ENCODE results near the gene SLC7A10. TPM values are rescaled to one million over a fixed set of nuclear protein-coding genes. Genes with fewer than 3 reads are reported as not detected.
"Not testable (repeated sequence)": the region's sequence is repeated elsewhere in the genome, so short reads cannot be mapped to it uniquely, and the experiment has no call there.

SLC7A10 gene
- total and polyA plus RNA-seq, 5 donors from 2014 or later, result 0.15 to 0.19 TPM; not detected in 3

DNA sequence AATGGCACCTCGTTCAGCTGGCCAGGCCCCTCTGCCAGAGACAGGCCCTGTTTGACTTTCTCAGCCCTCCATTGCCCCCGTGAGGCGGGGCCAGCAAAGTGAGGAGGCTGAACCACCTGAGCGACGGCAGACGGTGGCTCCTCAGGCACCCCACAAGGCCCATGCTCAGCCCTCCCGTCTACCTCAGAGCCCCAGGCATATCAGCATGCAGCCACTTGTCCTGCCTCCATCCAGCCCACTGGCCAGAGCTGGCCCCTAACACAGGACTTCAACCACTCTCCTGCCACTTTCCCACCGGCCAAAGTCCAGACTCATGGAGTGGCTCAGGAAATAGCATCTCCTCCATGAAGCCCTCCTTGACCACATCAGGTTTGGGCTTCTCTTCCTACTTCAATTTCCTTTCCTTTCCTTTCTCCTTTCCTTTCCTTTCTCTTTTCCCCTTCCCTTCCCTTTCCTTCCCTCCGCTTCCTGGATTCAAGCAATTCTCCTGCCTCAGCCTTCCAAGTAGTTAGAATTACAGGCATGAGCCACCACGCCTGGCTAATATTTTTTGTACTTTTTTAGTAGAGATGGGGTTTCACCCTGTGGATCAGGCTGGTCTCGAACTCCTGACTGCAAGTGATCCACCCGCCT is 9.3 kb downstream of the SLC7A10 start:
- Histone ChIP-seq H3K27me3 (ENCODE audit: control insufficient read depth, insufficient read depth, low read length) (no peaks in the 10 kb centered on the region), H3K4me1 (ENCODE audit: control insufficient read depth, insufficient read depth, low read length, poor library complexity, severe bottlenecking) (no peaks in the 10 kb centered on the region), H3K27ac (ENCODE audit: insufficient read depth, low read length, poor library complexity, severe bottlenecking) (no peak overlapping the region), H3K4me3 (ENCODE audit: low read depth, low read length) (no peak overlapping the region), H3K36me3 (ENCODE audit: control insufficient read depth, insufficient read depth, low read length) (no peaks in the 10 kb centered on the region), H3K9me3 (ENCODE audit: control insufficient read depth in 2 of 2, low read length in 2 of 2) (no peaks in the 10 kb centered on the region)
- peaks cover 12% of the 10 kb centered on the region for H3K27me3 Mint-ChIP-seq
- no peaks in the 10 kb centered on the region for H3K4me1 Mint-ChIP-seq
- ATAC-seq (ENCODE audit: low read depth in 2 of 2), result no peak
- H3K9me3 Mint-ChIP-seq, result peaks cover 0 to 2% (median 0%) of the 10 kb centered on the region in 7 donors
- H3K36me3 Mint-ChIP-seq, result no peaks in the 10 kb centered on the region
- no peak for DNase-seq
- H3K4me3 Mint-ChIP-seq, result no peak overlapping the region
- no peak overlapping the region for H3K27ac Mint-ChIP-seq

DNA sequence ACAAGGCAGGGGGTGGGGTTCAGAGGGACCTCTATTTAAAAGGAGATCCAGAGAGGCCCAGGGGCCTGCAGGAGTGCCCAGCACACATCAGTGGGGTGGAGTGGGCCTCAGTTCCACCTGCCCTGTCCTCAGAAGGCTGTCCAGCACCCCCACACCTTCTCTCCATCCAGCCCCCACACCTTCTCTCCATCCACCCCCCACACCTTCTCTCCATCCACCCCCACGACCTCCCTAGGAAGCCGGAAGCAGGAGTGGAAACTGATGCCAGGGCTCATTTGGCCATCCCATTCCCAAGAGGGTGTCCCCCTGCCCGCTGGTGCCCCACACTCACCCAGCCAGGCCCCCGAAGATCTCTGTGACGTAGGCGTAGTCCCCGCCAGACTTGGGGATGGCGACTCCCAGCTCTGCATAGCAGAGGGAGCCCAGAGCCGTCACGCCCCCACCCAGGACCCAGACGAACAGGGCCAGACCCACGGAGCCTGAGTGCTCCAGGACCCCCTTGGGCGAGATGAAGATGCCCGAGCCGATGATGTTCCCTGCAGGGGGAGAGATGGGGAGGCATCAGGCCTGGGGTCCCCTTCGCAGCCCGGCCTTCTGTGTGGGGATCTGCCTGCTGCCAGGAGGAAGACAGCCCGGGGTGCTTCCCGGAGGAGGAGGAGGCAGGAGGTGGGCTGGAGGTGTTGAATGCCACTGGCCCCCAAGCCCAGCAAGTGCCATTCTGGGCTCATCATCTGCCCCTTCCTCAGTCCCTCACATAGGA is 10.0 kb downstream of the SLC7A10 start:
- Mint-ChIP-seq H3K9me3 (peaks cover 0 to 2% (median 0%) of the 10 kb centered on the region in 7 donors), H3K4me3 (no peak overlapping the region), H3K27me3 (peaks cover 5% of the 10 kb centered on the region), H3K27ac (no peak overlapping the region), H3K4me1 (no peaks in the 10 kb centered on the region), H3K36me3 (no peaks in the 10 kb centered on the region)
- Histone ChIP-seq H3K27ac (ENCODE audit: insufficient read depth, low read length, poor library complexity, severe bottlenecking) (no peak overlapping the region), H3K36me3 (ENCODE audit: control insufficient read depth, insufficient read depth, low read length) (no peaks in the 10 kb centered on the region), H3K4me3 (ENCODE audit: low read depth, low read length) (no peak overlapping the region), H3K9me3 (ENCODE audit: control insufficient read depth in 2 of 2, low read length in 2 of 2) (no peaks in the 10 kb centered on the region), H3K27me3 (ENCODE audit: control insufficient read depth, insufficient read depth, low read length) (no peaks in the 10 kb centered on the region), H3K4me1 (ENCODE audit: control insufficient read depth, insufficient read depth, low read length, poor library complexity, severe bottlenecking) (no peaks in the 10 kb centered on the region)
- DNase-seq (no peak), ATAC-seq (ENCODE audit: low read depth in 2 of 2) (no peak)

DNA sequence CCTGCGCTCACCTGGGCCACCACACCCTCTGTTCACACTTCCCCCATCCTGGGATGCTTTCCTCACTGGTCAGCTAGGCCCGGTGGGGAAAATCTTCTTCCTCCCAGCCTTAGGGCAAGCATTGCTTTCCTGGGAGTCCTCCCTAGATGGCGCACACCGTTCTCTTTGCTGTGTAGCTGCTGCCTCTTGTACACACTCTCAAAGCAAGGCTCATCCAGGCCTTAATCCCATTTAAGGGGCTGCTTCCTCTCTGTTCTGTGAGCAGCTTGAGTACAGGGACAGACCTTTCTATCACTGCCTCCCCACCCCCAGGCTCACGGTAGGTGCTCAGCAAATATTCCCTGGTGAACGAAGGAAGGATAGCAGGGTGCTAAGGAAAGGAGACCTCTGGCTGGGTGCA is 11.1 kb downstream of the SLC7A10 start:
- Histone ChIP-seq H3K4me3 (ENCODE audit: low read depth, low read length) (no peak overlapping the region), H3K36me3 (ENCODE audit: control insufficient read depth, insufficient read depth, low read length) (no peaks in the 10 kb centered on the region), H3K4me1 (ENCODE audit: control insufficient read depth, insufficient read depth, low read length, poor library complexity, severe bottlenecking) (no peaks in the 10 kb centered on the region), H3K27me3 (ENCODE audit: control insufficient read depth, insufficient read depth, low read length) (no peaks in the 10 kb centered on the region), H3K9me3 (ENCODE audit: control insufficient read depth in 2 of 2, low read length in 2 of 2) (no peaks in the 10 kb centered on the region), H3K27ac (ENCODE audit: insufficient read depth, low read length, poor library complexity, severe bottlenecking) (no peak overlapping the region)
- Mint-ChIP-seq H3K27ac (peak overlapping the region in 1 of 3 donors; percentile 31), H3K27me3 (no peaks in the 10 kb centered on the region), H3K4me1 (no peaks in the 10 kb centered on the region), H3K9me3 (peaks cover 0 to 2% (median 0%) of the 10 kb centered on the region in 7 donors), H3K4me3 (no peak overlapping the region), H3K36me3 (no peaks in the 10 kb centered on the region)
- DNase-seq (no peak), ATAC-seq (ENCODE audit: low read depth in 2 of 2) (no peak)

DNA sequence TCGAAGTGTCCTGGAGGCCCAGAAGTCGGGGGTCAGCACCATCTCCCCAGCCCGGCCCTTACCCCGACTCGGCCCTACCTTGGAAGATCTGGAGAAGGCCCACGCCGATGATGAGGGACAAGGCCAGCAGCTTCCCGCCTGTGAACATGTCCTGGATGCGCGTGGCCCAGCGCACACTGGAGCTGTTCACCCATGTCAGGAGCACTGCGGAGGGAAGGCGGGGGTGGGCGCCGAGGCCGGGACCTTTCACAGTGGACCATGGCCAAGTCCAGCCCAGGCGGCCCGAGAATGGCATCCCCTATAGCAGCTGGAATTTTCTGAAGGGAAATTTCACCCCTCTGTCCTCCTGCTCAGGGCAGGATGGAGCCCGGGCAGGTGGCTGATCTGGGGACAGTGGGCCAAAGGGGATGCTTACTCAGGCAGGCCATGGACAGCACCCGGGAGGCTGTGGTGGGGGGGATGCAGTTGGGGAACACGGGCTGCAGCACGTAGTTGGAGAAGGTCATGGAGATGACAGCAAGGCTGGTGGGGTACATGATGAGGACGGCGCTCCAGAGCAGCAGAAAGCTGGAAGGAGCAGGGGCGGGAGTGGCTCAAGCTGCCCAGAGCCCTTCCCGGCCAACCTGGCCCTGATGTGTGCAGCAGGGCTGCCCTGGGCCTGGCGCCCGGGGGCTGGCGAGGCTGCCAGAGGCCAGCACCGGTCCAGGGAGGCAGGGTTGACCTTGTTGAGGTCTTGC is 13.0 kb downstream of the SLC7A10 start:
- Mint-ChIP-seq H3K4me3 (no peak overlapping the region), H3K4me1 (no peaks in the 10 kb centered on the region), H3K27ac (no peak overlapping the region), H3K36me3 (no peaks in the 10 kb centered on the region), H3K27me3 (no peaks in the 10 kb centered on the region), H3K9me3 (peaks cover 0 to 2% (median 0%) of the 10 kb centered on the region in 7 donors)
- H3K9me3 ChIP-seq (ENCODE audit: control insufficient read depth in 2 of 2, low read length in 2 of 2), result no peaks in the 10 kb centered on the region
- no peak for DNase-seq
- no peak overlapping the region for H3K27ac ChIP-seq (ENCODE audit: insufficient read depth, low read length, poor library complexity, severe bottlenecking)
- no peaks in the 10 kb centered on the region for H3K4me1 ChIP-seq (ENCODE audit: control insufficient read depth, insufficient read depth, low read length, poor library complexity, severe bottlenecking)
- H3K4me3 ChIP-seq (ENCODE audit: low read depth, low read length), result no peak overlapping the region
- no peaks in the 10 kb centered on the region for H3K36me3 ChIP-seq (ENCODE audit: control insufficient read depth, insufficient read depth, low read length)
- H3K27me3 ChIP-seq (ENCODE audit: control insufficient read depth, insufficient read depth, low read length), result no peaks in the 10 kb centered on the region
- ATAC-seq (ENCODE audit: low read depth in 2 of 2), result no peak

DNA sequence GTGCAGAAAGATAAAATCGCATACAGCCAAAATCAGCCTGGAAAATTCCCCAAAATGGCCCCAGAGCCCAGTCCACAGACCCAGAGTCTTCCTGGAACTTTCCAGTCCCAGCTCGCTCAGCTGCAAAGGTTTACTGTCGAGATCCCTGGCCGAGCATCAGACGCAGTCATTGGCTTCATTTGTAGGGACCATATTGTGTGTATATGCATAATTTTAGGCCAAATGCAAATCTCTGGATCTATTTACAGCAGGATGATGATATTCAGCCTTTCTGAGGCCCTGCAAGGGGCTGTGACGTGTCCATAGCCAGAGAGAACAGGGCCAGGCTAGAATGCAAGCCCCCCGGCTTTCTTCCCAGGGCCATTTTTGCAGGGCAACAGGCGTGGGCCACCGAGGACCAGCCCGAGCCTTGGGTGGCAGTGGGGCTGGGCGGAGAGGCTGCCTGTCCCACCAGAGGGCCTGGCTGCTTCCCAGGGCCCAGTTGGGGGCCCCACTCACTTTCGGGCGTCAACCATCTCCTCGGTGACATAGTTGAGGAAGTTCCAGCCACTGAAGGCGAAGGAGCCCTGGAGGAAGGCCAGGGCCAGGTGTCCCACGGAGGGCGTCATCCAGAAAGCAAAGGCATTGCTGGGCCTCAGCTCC is 13.7 kb downstream of the SLC7A10 start:
- no peak overlapping the region for H3K27ac ChIP-seq (ENCODE audit: insufficient read depth, low read length, poor library complexity, severe bottlenecking)
- H3K4me1 ChIP-seq (ENCODE audit: control insufficient read depth, insufficient read depth, low read length, poor library complexity, severe bottlenecking), result no peaks in the 10 kb centered on the region
- no peak overlapping the region for H3K4me3 ChIP-seq (ENCODE audit: low read depth, low read length)
- H3K9me3 ChIP-seq (ENCODE audit: control insufficient read depth in 2 of 2, low read length in 2 of 2), result no peaks in the 10 kb centered on the region
- Mint-ChIP-seq H3K4me1 (no peaks in the 10 kb centered on the region), H3K36me3 (no peaks in the 10 kb centered on the region), H3K27me3 (no peaks in the 10 kb centered on the region), H3K9me3 (peaks cover 0 to 2% (median 0%) of the 10 kb centered on the region in 7 donors), H3K27ac (no peak overlapping the region), H3K4me3 (no peak overlapping the region)
- no peaks in the 10 kb centered on the region for H3K36me3 ChIP-seq (ENCODE audit: control insufficient read depth, insufficient read depth, low read length)
- no peaks in the 10 kb centered on the region for H3K27me3 ChIP-seq (ENCODE audit: control insufficient read depth, insufficient read depth, low read length)
- DNase-seq (no peak), ATAC-seq (ENCODE audit: low read depth in 2 of 2) (no peak)

DNA sequence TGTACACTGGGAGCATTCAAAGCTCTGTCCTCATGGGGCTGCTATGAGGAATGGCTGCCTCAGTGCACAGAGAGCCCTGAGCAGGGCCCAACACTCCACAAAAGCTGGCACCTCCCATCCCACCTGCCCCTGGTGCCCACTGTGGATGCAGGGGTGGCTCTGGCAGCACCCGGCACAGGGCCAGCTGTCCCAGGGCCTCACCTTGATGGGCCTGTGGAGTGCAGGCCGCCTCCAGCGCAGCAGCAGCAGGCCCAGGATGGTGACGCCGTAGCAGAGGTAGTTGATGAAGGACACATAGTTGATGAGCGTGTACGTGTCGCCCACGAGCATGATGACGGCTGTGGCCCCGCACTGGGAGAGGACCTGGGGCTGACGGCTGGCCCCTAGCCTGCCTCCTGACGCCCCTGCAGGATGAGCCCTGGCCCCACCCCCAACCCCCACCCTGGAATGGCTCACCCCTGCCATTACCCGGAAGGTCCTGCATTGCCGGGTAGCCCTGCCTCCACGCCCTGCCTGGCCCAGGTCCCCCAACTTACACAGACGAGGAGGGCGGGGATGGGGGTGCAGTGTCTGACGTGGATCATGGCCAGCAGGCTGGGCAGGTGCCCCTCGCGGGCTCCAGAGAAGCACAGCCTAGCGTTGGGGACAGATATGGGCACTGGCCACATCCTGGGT is 15.2 kb downstream of the SLC7A10 start:
- H3K27ac Mint-ChIP-seq, result no peak overlapping the region
- H3K36me3 Mint-ChIP-seq, result no peaks in the 10 kb centered on the region
- H3K36me3 ChIP-seq (ENCODE audit: control insufficient read depth, insufficient read depth, low read length), result no peaks in the 10 kb centered on the region
- no peaks in the 10 kb centered on the region for H3K9me3 ChIP-seq (ENCODE audit: control insufficient read depth in 2 of 2, low read length in 2 of 2)
- H3K9me3 Mint-ChIP-seq, result peaks cover 0 to 2% (median 0%) of the 10 kb centered on the region in 7 donors
- no peak overlapping the region for H3K4me3 Mint-ChIP-seq
- no peak for DNase-seq
- H3K27me3 Mint-ChIP-seq, result no peaks in the 10 kb centered on the region
- H3K4me1 ChIP-seq (ENCODE audit: control insufficient read depth, insufficient read depth, low read length, poor library complexity, severe bottlenecking), result no peaks in the 10 kb centered on the region
- no peak overlapping the region for H3K27ac ChIP-seq (ENCODE audit: insufficient read depth, low read length, poor library complexity, severe bottlenecking)
- H3K27me3 ChIP-seq (ENCODE audit: control insufficient read depth, insufficient read depth, low read length), result no peaks in the 10 kb centered on the region
- no peaks in the 10 kb centered on the region for H3K4me1 Mint-ChIP-seq
- ATAC-seq (ENCODE audit: low read depth in 2 of 2), result no peak
- H3K4me3 ChIP-seq (ENCODE audit: low read depth, low read length), result no peak overlapping the region

DNA sequence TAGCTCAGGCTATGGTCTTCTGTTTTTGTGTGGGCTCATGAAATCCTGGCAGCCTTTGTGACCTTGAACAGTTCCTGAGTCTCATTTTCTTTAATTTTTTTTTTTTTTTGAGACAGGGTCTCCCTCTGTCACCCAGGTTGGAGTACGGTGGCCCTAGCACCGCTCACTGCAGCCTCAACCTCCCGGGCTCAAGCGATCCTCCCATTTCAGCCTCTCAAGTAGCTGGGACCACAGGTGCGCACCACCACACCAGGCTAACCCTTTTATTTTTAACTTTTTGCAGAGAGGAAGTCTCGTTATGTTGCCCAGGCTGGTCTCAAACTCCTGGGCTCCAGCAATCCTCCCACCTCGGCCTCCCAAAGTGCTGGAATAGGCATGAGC is 15.8 kb downstream of the SLC7A10 start:
- not testable (repeated sequence) for H3K9me3 ChIP-seq (ENCODE audit: control insufficient read depth in 2 of 2, low read length in 2 of 2); H3K4me1 ChIP-seq (ENCODE audit: control insufficient read depth, insufficient read depth, low read length, poor library complexity, severe bottlenecking); H3K4me3 Mint-ChIP-seq; H3K27me3 Mint-ChIP-seq; DNase-seq; ATAC-seq (ENCODE audit: low read depth in 2 of 2); H3K27ac ChIP-seq (ENCODE audit: insufficient read depth, low read length, poor library complexity, severe bottlenecking); H3K4me3 ChIP-seq (ENCODE audit: low read depth, low read length); H3K36me3 Mint-ChIP-seq; H3K9me3 Mint-ChIP-seq; H3K4me1 Mint-ChIP-seq; H3K36me3 ChIP-seq (ENCODE audit: control insufficient read depth, insufficient read depth, low read length); H3K27ac Mint-ChIP-seq; H3K27me3 ChIP-seq (ENCODE audit: control insufficient read depth, insufficient read depth, low read length)

Measured in CD4-positive, CD25-positive, alpha-beta regulatory T cell (primary cell).